Measurements from ENCODE around the gene PSD2.

DNA sequence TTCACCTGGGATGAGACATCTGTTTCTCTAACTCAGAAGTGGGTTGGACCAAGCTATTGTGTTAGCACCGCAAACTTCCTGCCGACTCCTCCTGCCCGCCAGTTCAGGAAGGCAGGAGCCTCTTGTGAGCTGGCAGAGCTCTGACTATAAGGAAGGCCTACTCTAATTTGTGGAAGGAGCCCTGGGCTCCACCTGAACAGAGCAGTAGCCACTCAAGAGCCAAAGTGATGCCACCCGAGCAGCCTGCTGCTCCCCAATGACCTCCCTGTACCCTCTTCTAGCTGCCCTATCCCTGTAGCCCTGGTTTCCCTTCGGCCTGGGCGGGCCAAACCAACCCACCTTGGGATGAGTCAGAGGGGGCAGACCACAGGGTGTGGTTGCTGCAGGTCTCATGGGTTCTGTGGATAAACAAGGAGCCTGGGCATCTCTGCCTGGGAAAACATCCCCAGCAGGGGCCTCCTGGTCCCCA lies 81.6 kb downstream of the PSD2 start:
- TF ChIP-seq, protein P1, sequence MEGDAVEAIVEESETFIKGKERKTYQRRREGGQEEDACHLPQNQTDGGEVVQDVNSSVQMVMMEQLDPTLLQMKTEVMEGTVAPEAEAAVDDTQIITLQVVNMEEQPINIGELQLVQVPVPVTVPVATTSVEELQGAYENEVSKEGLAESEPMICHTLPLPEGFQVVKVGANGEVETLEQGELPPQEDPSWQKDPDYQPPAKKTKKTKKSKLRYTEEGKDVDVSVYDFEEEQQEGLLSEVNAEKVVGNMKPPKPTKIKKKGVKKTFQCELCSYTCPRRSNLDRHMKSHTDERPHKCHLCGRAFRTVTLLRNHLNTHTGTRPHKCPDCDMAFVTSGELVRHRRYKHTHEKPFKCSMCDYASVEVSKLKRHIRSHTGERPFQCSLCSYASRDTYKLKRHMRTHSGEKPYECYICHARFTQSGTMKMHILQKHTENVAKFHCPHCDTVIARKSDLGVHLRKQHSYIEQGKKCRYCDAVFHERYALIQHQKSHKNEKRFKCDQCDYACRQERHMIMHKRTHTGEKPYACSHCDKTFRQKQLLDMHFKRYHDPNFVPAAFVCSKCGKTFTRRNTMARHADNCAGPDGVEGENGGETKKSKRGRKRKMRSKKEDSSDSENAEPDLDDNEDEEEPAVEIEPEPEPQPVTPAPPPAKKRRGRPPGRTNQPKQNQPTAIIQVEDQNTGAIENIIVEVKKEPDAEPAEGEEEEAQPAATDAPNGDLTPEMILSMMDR (IDR thresholded peaks at IDR 0.05; ENCODE audit: low read depth, low read length, missing input control), result no peak
- no peak for TF ChIP-seq EGR1 (IDR thresholded peaks at IDR 0.05; ENCODE audit: low read depth in 2 of 2)
- no peak for TF ChIP-seq TAF1 (conservative IDR thresholded peaks at IDR 0.05)
- no peak for TF ChIP-seq GABPA (IDR thresholded peaks at IDR 0.05 in 1 of 2, conservative IDR thresholded peaks at IDR 0.05 in 1 of 2)
- no peak for TF ChIP-seq JUND (IDR thresholded peaks at IDR 0.05)
